ENCODE data around the gene STARD7.

DNA sequence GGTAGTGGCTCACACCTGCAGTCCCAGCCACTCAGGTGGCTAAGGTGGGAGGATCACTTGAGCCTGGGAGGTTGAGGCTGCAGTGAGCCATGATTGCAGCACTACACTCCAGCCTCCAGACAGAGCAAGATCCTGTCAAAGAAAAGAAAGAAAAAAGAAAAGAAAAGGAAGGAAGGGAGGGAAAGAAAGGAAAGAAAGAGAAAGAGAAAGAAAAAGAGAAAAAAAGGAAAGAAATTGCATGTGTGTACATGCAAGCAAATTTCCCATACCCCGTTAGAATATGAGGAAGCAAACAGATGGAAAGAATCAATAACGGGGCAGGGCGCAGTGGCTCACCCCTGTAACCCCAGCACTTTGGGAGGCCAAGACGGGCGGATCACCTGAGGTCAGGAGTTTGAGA lies 39.3 kb upstream of the STARD7 start:
- TF ChIP-seq, protein P1, sequence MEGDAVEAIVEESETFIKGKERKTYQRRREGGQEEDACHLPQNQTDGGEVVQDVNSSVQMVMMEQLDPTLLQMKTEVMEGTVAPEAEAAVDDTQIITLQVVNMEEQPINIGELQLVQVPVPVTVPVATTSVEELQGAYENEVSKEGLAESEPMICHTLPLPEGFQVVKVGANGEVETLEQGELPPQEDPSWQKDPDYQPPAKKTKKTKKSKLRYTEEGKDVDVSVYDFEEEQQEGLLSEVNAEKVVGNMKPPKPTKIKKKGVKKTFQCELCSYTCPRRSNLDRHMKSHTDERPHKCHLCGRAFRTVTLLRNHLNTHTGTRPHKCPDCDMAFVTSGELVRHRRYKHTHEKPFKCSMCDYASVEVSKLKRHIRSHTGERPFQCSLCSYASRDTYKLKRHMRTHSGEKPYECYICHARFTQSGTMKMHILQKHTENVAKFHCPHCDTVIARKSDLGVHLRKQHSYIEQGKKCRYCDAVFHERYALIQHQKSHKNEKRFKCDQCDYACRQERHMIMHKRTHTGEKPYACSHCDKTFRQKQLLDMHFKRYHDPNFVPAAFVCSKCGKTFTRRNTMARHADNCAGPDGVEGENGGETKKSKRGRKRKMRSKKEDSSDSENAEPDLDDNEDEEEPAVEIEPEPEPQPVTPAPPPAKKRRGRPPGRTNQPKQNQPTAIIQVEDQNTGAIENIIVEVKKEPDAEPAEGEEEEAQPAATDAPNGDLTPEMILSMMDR (IDR thresholded peaks at IDR 0.05; ENCODE audit: low read depth, low read length, missing input control), result no peak
- TF ChIP-seq YY1 (IDR thresholded peaks at IDR 0.05) (no peak), GABPA (IDR thresholded peaks at IDR 0.05 in 1 of 2, conservative IDR thresholded peaks at IDR 0.05 in 1 of 2) (no peak), JUND (IDR thresholded peaks at IDR 0.05) (no peak), TAF1 (conservative IDR thresholded peaks at IDR 0.05) (no peak), RAD21 (IDR thresholded peaks at IDR 0.05) (no peak), RXRA (IDR thresholded peaks at IDR 0.05) (peak in 1 of 2 donors; percentile 30)
- TF ChIP-seq, protein P2, sequence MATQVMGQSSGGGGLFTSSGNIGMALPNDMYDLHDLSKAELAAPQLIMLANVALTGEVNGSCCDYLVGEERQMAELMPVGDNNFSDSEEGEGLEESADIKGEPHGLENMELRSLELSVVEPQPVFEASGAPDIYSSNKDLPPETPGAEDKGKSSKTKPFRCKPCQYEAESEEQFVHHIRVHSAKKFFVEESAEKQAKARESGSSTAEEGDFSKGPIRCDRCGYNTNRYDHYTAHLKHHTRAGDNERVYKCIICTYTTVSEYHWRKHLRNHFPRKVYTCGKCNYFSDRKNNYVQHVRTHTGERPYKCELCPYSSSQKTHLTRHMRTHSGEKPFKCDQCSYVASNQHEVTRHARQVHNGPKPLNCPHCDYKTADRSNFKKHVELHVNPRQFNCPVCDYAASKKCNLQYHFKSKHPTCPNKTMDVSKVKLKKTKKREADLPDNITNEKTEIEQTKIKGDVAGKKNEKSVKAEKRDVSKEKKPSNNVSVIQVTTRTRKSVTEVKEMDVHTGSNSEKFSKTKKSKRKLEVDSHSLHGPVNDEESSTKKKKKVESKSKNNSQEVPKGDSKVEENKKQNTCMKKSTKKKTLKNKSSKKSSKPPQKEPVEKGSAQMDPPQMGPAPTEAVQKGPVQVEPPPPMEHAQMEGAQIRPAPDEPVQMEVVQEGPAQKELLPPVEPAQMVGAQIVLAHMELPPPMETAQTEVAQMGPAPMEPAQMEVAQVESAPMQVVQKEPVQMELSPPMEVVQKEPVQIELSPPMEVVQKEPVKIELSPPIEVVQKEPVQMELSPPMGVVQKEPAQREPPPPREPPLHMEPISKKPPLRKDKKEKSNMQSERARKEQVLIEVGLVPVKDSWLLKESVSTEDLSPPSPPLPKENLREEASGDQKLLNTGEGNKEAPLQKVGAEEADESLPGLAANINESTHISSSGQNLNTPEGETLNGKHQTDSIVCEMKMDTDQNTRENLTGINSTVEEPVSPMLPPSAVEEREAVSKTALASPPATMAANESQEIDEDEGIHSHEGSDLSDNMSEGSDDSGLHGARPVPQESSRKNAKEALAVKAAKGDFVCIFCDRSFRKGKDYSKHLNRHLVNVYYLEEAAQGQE (IDR thresholded peaks at IDR 0.05), result no peak

All from liver (tissue), 3 donors.